DMS114 treated with DMSO at 0.1 percent for 48 hours (cell line): ENCODE data around the gene BTBD7.

Source experiments
- DNase-seq: peaks from one replicate; lab custom pipeline; 2025; ENCODE audit not compliant: unreplicated experiment; lab: John Stamatoyannopoulos, UW

The BTBD7 gene

DNA sequence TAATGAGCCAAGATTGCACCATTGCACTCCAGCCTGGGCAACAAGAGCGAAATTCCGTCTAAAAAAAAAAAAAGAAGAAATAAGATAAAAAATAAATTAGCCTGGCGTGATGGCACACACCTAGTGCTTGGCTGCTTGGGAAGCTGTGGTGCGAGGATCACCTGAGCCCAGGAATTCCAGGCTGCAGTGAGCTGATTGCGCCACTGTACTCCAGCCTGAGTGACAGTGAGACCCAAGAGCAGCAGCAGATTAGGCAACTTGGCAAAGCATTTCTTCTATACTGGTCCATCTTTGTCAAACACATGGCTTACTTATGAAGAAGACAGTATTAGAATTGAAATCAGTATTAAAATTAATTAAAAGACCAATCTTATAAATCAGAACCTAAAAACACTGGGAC, 132.3 kb downstream of the BTBD7 start:
- DNase-seq: no peak

DNA sequence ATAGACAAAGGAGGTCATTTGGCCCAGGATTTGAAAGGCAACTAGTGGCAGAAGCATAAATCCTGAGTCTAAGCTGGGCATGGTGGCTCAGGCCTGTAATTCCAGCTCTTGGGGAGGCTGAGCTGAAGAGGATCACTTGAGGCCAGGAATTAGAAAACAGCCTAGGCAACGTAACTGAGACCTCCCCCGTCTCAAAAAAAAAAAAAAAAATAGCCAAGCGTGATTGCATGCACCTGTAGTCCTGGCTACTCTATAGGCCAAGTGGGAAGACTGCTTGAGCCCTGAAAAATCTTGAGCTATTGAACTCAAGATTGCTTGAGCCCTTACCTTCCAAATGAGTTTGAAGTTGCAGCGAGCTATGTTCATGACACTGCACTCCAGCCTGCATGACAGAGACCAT, 133.8 kb downstream of the BTBD7 start:
- DNase-seq: no peak

DNA sequence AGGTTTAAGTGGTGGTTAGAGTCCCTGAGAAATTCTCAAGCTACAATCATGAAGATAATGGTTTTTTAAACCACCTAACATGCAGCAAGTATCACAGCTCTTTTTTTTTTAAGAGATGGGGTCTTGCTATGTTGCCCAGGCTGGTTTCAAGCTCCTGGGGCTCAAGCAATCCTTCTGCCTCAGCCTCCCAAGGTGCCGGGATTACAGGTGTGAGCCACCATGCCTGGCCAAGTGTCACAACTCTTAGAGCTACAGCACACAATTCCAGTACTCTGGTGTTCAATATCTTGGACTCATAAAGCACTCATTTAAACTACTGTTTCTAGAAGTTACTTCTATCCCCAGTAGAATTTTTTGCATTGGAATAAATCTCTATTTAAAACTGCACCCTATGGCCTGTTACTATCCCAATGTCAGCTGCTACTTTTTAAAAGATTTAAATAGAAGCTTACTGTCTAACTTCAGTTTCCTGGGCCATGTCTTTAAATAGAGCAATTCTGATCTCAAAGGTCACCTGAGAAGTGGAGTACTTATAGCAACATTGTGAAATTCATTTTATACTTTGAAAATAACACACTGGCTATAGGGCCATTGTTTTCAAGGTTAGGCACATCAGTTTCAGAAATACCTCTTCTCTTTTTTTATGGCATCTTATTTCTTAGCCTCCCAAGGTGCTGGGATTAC, 137.4 kb downstream of the BTBD7 start:
- DNase-seq: no peak
